T1000 (cell line): ENCODE results near the gene ELK1.

Experiments
- DNase-seq: peaks from one replicate; lab custom pipeline; 2025; ENCODE audit warnings: mixed read lengths; lab: John Stamatoyannopoulos, UW

Gene ELK1

GRCh38 chrX:47644557-47645091 is 5.7 kb downstream of the ELK1 start:
- DNase-seq, result no peak

GRCh38 chrX:47643926-47644325 is 6.4 kb downstream of the ELK1 start:
- DNase-seq, result no peak

GRCh38 chrX:47638816-47639215 is 11.5 kb downstream of the ELK1 start:
- no peak for DNase-seq

GRCh38 chrX:47637546-47638195 is 12.7 kb downstream of the ELK1 start:
- no peak for DNase-seq

GRCh38 chrX:47634871-47635575 is 15.3 kb downstream of the ELK1 start:
- no peak for DNase-seq

- DNase-seq, result no peak
These were observed 16.4 kb downstream of the ELK1 start for GRCh38 chrX:47633689-47634590.

GRCh38 chrX:47632666-47633065 is 17.7 kb downstream of the ELK1 start:
- DNase-seq, result no peak

GRCh38 chrX:47631676-47632075 is 18.7 kb downstream of the ELK1 start:
- no peak for DNase-seq

- DNase-seq, result no peak
These were observed 20.8 kb downstream of the ELK1 start, which contains the start of gene CFP for GRCh38 chrX:47629419-47630200. TSS of gene CFP (minus strand) at chrX:47629930. CDS start at chrX:47629844, 86 bp downstream.

GRCh38 chrX:47628982-47629381 is 21.4 kb downstream of the ELK1 start:
- no peak for DNase-seq

- no peak for DNase-seq
These were observed 25.0 kb downstream of the ELK1 start for GRCh38 chrX:47625365-47625764.

- DNase-seq, result no peak
These were observed 26.8 kb downstream of the ELK1 start for GRCh38 chrX:47623540-47624027.

- DNase-seq, result no peak
These were observed 28.5 kb downstream of the ELK1 start for GRCh38 chrX:47621851-47622250.

GRCh38 chrX:47620303-47620685 is 30.1 kb downstream of the ELK1 start:
- no peak for DNase-seq

GRCh38 chrX:47619486-47620302 is 30.7 kb downstream of the ELK1 start, which contains the start of gene SYN1:
TSS of gene SYN1 (minus strand) at chrX:47619857. CDS start at chrX:47619728, 129 bp downstream.
- peak; percentile 48 for DNase-seq

- DNase-seq, result no peak
These were observed 31.4 kb downstream of the ELK1 start for GRCh38 chrX:47618923-47619485.

- no peak for DNase-seq
These were observed 35.7 kb downstream of the ELK1 start for GRCh38 chrX:47614618-47615017.

GRCh38 chrX:47613082-47613481 is 37.3 kb downstream of the ELK1 start:
- no peak for DNase-seq

- no peak for DNase-seq
These were observed 37.9 kb downstream of the ELK1 start for GRCh38 chrX:47612418-47612817.

- no peak for DNase-seq
These were observed 38.4 kb downstream of the ELK1 start for GRCh38 chrX:47611926-47612325.
